NCI-H748 (cell line): Measurements from ENCODE around the gene SLC25A11.
"Not testable (repeated sequence)": the region's sequence is repeated elsewhere in the genome, so short reads cannot be mapped to it uniquely, and the experiment has no call there.

Experiments used
- DNase-seq: peaks from one replicate; lab custom pipeline; 2025; ENCODE audit not compliant: unreplicated experiment; lab: John Stamatoyannopoulos, UW

SLC25A11 gene

GRCh38 chr17:4945944-4946280 lies 6.1 kb upstream of the SLC25A11 start:
- DNase-seq = no peak

- DNase-seq = no peak
Observed at GRCh38 chr17:4945176-4945943, 5.5 kb upstream of the SLC25A11 start.

- no peak for DNase-seq
Observed at GRCh38 chr17:4944554-4945175, 4.8 kb upstream of the SLC25A11 start.

- DNase-seq = no peak
Observed at GRCh38 chr17:4944163-4944553, 4.3 kb upstream of the SLC25A11 start.

- DNase-seq = no peak
Observed at GRCh38 chr17:4942760-4943508, 3.1 kb upstream of the SLC25A11 start.

- no peak for DNase-seq
Observed at GRCh38 chr17:4941319-4941610, 1.4 kb upstream of the SLC25A11 start.

- DNase-seq = no peak
Observed at GRCh38 chr17:4940555-4941318, 891 bp upstream of the SLC25A11 start.

GRCh38 chr17:4939546-4939795 lies 375 bp downstream of the SLC25A11 start:
- peak; percentile 62 for DNase-seq

- peak; percentile 54 for DNase-seq
Observed at GRCh38 chr17:4938688-4939545, 929 bp downstream of the SLC25A11 start.

GRCh38 chr17:4938069-4938491 lies 1.8 kb downstream of the SLC25A11 start:
- no peak for DNase-seq

- DNase-seq = no peak
Observed at GRCh38 chr17:4937553-4937952, 2.3 kb downstream of the SLC25A11 start.

GRCh38 chr17:4936436-4936835 lies 3.4 kb downstream of the SLC25A11 start:
- no peak for DNase-seq

GRCh38 chr17:4935650-4936049 lies 4.2 kb downstream of the SLC25A11 start:
- DNase-seq = no peak

- peak; percentile 24 for DNase-seq
Observed at GRCh38 chr17:4934173-4934979, 5.5 kb downstream of the SLC25A11 start.

GRCh38 chr17:4933646-4934045 lies 6.2 kb downstream of the SLC25A11 start:
- no peak for DNase-seq

GRCh38 chr17:4932756-4933155 lies 7.1 kb downstream of the SLC25A11 start:
- DNase-seq = no peak

GRCh38 chr17:4931963-4932362 lies 7.9 kb downstream of the SLC25A11 start, which contains the start of gene GP1BA:
TSS of gene GP1BA (plus strand) at chr17:4932277. CDS start at chr17:4932605, 328 bp downstream.
- no peak for DNase-seq

GRCh38 chr17:4928881-4929280 lies 11.0 kb downstream of the SLC25A11 start:
- DNase-seq = no peak

- not testable (repeated sequence) for DNase-seq
Observed at GRCh38 chr17:4926577-4927335, 13.1 kb downstream of the SLC25A11 start.
